NCI-H226 (cell line): ENCODE results near the gene GLTP.

ENCODE experiments used
- DNase-seq: peaks from one replicate; pipeline ENCODE4 v3.0.0-alpha.2; 2015

GLTP gene

GRCh38 chr12:109818253-109818652 lies 62.1 kb downstream of the GLTP start:
- DNase-seq, result no peak

- no peak for DNase-seq
Measured at GRCh38 chr12:109817627-109818231, 62.6 kb downstream of the GLTP start.

GRCh38 chr12:109816870-109817269 lies 63.5 kb downstream of the GLTP start:
- DNase-seq, result no peak

GRCh38 chr12:109815757-109816617 lies 64.4 kb downstream of the GLTP start:
- DNase-seq, result no peak

GRCh38 chr12:109815225-109815624 lies 65.1 kb downstream of the GLTP start:
- DNase-seq, result no peak

GRCh38 chr12:109814600-109815150 lies 65.7 kb downstream of the GLTP start:
- no peak for DNase-seq

- no peak for DNase-seq
Measured at GRCh38 chr12:109813810-109814416, 66.4 kb downstream of the GLTP start.

GRCh38 chr12:109811624-109811995 lies 68.7 kb downstream of the GLTP start:
- no peak for DNase-seq

- DNase-seq, result no peak
Measured at GRCh38 chr12:109810954-109811623, 69.3 kb downstream of the GLTP start.

- DNase-seq, result no peak
Measured at GRCh38 chr12:109808876-109809646, 71.3 kb downstream of the GLTP start.

- no peak for DNase-seq
Measured at GRCh38 chr12:109807954-109808643, 72.2 kb downstream of the GLTP start.

- no peak for DNase-seq
Measured at GRCh38 chr12:109804820-109805761, 75.2 kb downstream of the GLTP start.

- no peak for DNase-seq
Measured at GRCh38 chr12:109803678-109804077, 76.7 kb downstream of the GLTP start.

GRCh38 chr12:109802828-109803227 lies 77.5 kb downstream of the GLTP start:
- DNase-seq, result no peak
